A549 treated with Hydrocortisone at 1 μM for 4 hours (cell line): ENCODE data around the gene SV2C. TPM values are rescaled to one million over a fixed set of nuclear protein-coding genes. Genes with fewer than 3 reads are reported as not detected.

ENCODE experiments used
- total RNA-seq: library from RNA; stranded (reverse); fragments of 200-300 nt; extraction: Qiagen RNA extraction; gene quantifications from 5 replicates; pipeline ENCODE4 v1.2.3, GENCODE V29; 2022

SV2C gene, protein sequence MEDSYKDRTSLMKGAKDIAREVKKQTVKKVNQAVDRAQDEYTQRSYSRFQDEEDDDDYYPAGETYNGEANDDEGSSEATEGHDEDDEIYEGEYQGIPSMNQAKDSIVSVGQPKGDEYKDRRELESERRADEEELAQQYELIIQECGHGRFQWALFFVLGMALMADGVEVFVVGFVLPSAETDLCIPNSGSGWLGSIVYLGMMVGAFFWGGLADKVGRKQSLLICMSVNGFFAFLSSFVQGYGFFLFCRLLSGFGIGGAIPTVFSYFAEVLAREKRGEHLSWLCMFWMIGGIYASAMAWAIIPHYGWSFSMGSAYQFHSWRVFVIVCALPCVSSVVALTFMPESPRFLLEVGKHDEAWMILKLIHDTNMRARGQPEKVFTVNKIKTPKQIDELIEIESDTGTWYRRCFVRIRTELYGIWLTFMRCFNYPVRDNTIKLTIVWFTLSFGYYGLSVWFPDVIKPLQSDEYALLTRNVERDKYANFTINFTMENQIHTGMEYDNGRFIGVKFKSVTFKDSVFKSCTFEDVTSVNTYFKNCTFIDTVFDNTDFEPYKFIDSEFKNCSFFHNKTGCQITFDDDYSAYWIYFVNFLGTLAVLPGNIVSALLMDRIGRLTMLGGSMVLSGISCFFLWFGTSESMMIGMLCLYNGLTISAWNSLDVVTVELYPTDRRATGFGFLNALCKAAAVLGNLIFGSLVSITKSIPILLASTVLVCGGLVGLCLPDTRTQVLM
- not detected in 5 replicates for total RNA-seq

DNA sequence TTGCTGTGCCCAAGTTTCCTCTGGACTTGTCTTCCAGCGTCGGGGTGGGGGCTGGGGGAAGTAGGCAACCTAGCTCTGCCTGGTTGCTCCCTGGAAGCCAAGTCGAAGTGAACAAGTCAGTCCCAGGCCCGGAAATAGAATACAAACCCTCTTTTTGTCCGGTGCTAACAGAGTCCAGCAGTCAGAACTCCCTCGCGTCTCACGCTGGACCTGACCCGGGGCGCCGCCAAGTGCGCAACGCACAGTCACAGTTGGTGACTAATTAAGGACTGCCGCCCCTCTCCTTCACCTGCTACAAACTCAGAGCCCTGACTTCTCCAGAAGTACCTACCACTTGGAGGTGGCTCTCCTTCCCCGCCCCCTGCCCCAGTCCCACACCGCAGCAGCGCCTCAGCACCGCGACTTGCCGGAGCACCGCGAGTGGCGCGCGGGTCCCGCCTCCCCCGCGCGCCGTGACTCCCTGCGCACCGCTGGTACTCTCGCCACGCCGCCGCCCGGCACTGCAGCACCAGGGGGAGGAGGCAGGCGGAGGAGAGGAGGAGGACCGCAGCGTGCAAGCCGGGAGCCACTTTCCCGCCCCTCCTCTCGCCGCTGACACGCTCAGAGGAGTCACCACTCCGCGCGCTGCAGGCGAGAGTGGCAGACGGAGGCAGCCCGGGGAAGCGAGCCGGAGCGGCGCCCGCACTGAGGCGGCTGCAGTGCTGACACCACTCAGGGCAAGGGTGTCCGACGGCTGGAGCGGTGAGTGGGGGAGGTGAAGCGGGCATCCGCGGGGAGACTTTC lies at the start of gene SV2C:
SV2C (plus strand) TSS at position 612 of the 783 bp plus-strand sequence. CDS start 48,368 bp downstream, outside the sequence.

GRCh38 chr5:76402886-76403765 lies 319.9 kb downstream of the SV2C start, which contains the start of gene IQGAP2:
Gene IQGAP2, plus strand, starts transcription at chr5:76403285. Its CDS starts 261 bp downstream, at chr5:76403546.

